ENCODE results near the gene CENPVL3.

DNA sequence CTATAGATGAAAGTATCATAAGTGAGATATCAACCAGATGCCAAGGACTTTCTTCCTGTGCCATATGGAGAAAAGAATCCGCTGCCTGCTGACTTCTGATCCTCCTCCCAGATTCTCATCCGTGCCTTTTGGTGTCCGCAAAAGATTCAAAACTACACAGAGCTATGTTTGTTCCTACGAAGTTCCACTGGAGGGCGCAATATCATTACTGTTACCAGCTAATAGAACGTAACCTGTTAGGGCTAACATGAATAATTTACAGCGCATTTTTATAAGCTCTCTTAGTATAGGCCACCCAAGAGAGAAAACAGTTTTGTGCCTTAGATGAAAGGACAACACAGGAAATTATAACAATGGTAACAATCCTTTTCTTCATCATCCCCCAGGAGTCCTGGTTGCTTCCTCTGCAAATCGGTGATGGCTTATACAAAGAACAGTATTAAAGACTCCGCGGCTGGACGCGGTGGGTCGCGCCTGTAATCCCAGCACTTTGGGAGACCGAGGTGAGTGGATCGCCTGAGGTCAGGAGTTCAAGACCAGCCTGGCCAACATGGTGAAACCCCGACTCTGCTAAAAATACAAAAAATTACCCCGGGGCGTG lies 22.8 kb upstream of the CENPVL3 start:
- TF ChIP-seq GATA2 (IDR thresholded peaks at IDR 0.05; ENCODE audit: low read depth, low read length) (no peak), GATA3 (IDR thresholded peaks at IDR 0.05; ENCODE audit: low read depth, low read length) (no peak)
